WI38 (cell line): ENCODE data around the gene METTL8.

Experiments used
- H3K4me3 ChIP-seq: 2 replicates; pipeline ENCODE4 v1.5.1; 2011; ENCODE audit warnings: low read depth, mild to moderate bottlenecking, control low read depth, low read length
- CTCF ChIP-seq: IDR thresholded peaks from 2 replicates; pipeline ENCODE4 v1.5.1; 2012; ENCODE audit warnings: low read depth, mild to moderate bottlenecking, control low read depth, low read length

Gene METTL8

GRCh38 chr2:171308280-171309054, 125.3 kb downstream of the METTL8 start:
- no peak for TF ChIP-seq CTCF
- no peak overlapping the region for H3K4me3 ChIP-seq

GRCh38 chr2:171307560-171307959, 126.2 kb downstream of the METTL8 start:
- TF ChIP-seq CTCF: no peak
- no peak overlapping the region for H3K4me3 ChIP-seq

- H3K4me3 ChIP-seq: no peak overlapping the region
- no peak for TF ChIP-seq CTCF
These were observed 135.8 kb downstream of the METTL8 start for GRCh38 chr2:171297956-171298355.

GRCh38 chr2:171294608-171295007, 139.2 kb downstream of the METTL8 start:
- TF ChIP-seq CTCF: no peak
- no peak overlapping the region for H3K4me3 ChIP-seq

GRCh38 chr2:171293661-171294060, 140.1 kb downstream of the METTL8 start:
- H3K4me3 ChIP-seq: no peak overlapping the region

GRCh38 chr2:171289991-171290390, 143.8 kb downstream of the METTL8 start:
- no peak overlapping the region for H3K4me3 ChIP-seq
- TF ChIP-seq CTCF: no peak

More at GRCh38 chr2:171293661-171294060, 140.1 kb downstream of the METTL8 start:
- no peak for TF ChIP-seq CTCF

- no peak for TF ChIP-seq CTCF
These were observed 144.5 kb downstream of the METTL8 start for GRCh38 chr2:171289316-171289715.

More at GRCh38 chr2:171289316-171289715, 144.5 kb downstream of the METTL8 start:
- H3K4me3 ChIP-seq: no peak overlapping the region
